ENCODE data around the gene EHD4.

The EHD4 gene

DNA sequence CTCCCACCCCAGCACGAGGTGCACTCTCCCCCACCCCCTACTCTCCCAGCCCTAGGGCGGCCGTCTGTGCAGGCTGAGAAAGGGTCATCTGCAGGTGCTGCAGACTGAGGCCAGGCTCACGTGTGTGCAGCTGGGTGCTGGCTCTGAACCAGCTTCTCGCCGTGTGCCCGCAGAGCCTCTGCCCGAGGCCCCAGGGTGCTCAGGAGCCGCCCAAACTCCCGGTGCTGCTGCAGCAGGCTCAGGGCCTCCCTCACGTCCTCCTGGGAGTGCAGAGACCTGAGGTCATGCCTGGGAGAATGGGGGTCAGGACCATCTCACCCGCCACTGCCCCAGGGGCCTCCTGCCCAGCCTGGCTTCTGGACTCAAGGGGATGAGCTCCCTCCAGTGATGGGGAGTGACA lies 95.7 kb downstream of the EHD4 start:
- Histone ChIP-seq H3K27me3 (ENCODE audit: control insufficient read depth, insufficient read depth, low read length) (peaks cover 13% of the 10 kb centered on the region), H3K36me3 (ENCODE audit: insufficient read depth, low read length) (no peaks in the 10 kb centered on the region), H3K9me3 (replicated peaks; ENCODE audit: low read length) (no peaks in the 10 kb centered on the region), H3K4me2 (ENCODE audit: low read length) (no peak overlapping the region), H3K4me3 (ENCODE audit: low read length) (no peak overlapping the region), H3K9ac (ENCODE audit: low read depth, low read length) (no peak overlapping the region), H3K4me1 (ENCODE audit: control insufficient read depth, insufficient read depth, low read length) (peaks cover 5% of the 10 kb centered on the region)

DNA sequence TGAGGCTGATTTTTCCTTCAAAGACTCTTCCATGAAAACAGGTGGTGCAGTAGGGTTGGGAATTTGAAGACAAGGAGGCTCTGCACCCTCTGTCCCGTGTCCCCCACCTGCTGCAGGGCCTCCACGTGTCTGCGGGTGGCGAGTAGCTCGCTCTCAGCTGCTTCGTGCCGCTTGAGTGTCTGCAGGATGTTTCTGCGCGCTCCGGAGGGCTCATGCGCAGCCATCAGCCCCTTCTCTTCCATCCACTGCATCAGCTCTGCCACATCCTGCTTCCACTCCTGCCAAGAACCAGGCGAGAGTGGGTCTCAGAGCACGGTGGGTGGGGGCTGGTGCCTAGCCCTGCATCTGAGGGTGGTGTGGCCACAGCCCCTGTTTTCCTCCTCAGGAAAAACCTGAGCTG lies 96.3 kb downstream of the EHD4 start:
- no peaks in the 10 kb centered on the region for H3K36me3 ChIP-seq (ENCODE audit: insufficient read depth, low read length)

DNA sequence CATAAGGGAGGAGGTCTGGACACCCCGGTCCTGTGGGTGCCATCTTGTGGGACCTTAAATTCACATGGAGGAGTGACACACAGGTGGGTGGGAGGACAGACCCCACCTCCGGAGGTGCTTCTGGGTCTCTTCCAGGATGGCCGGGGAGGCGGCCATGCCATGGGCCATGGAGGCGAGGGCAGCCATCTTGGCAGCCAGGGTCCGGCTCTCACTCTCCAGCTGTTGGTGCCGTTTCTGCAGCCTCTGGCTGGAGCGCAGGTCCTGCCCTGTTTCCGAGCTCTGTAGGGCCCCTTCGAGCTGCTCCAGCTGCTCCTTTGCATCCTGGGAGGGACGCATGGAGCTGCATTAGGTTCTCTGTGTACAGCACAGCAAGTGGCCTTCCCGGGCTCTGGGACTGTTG lies 97.6 kb downstream of the EHD4 start:
- H3K4me2 ChIP-seq (ENCODE audit: low read length), result no peak overlapping the region
- H3K9ac ChIP-seq (ENCODE audit: low read depth, low read length), result no peak overlapping the region
- no peak overlapping the region for H3K4me3 ChIP-seq (ENCODE audit: low read length)
- peaks cover 16% of the 10 kb centered on the region for H3K4me1 ChIP-seq (ENCODE audit: control insufficient read depth, insufficient read depth, low read length)
- no peaks in the 10 kb centered on the region for H3K36me3 ChIP-seq (ENCODE audit: insufficient read depth, low read length)
- H3K9me3 ChIP-seq (replicated peaks; ENCODE audit: low read length), result no peaks in the 10 kb centered on the region
- H3K27me3 ChIP-seq (ENCODE audit: control insufficient read depth, insufficient read depth, low read length), result peaks cover 3% of the 10 kb centered on the region

More for the DNA sequence above, 96.3 kb downstream of the EHD4 start:
- peaks cover 7% of the 10 kb centered on the region for H3K27me3 ChIP-seq (ENCODE audit: control insufficient read depth, insufficient read depth, low read length)
- H3K4me3 ChIP-seq (ENCODE audit: low read length), result no peak overlapping the region
- peaks cover 5% of the 10 kb centered on the region for H3K4me1 ChIP-seq (ENCODE audit: control insufficient read depth, insufficient read depth, low read length)
- H3K4me2 ChIP-seq (ENCODE audit: low read length), result no peak overlapping the region
- H3K9me3 ChIP-seq (replicated peaks; ENCODE audit: low read length), result no peaks in the 10 kb centered on the region
- no peak overlapping the region for H3K9ac ChIP-seq (ENCODE audit: low read depth, low read length)

DNA sequence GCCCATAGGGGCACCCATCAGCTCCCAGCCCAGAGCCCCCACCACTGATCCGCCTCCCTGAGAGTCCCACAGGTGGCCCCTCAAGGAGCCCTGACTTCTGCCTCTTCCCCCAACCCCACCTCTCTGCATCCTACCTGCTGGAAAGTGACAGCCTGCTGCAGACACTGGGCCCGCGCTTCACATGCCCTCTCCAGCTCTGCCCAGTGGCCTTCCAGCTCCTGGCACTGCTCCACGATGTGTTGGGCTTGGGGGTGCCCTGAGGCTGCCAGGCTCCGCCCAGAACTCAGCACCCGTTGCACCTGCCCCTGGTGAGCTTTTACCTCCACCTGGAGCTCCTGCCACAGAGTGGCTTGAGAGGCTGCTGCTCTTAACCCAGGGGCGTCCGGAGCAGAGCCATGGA lies 98.6 kb downstream of the EHD4 start:
- H3K9ac ChIP-seq (ENCODE audit: low read depth, low read length), result no peak overlapping the region
- no peaks in the 10 kb centered on the region for H3K27me3 ChIP-seq (ENCODE audit: control insufficient read depth, insufficient read depth, low read length)
- H3K9me3 ChIP-seq (replicated peaks; ENCODE audit: low read length), result no peaks in the 10 kb centered on the region
- H3K4me1 ChIP-seq (ENCODE audit: control insufficient read depth, insufficient read depth, low read length), result peaks cover 16% of the 10 kb centered on the region
- H3K36me3 ChIP-seq (ENCODE audit: insufficient read depth, low read length), result no peaks in the 10 kb centered on the region
- no peak overlapping the region for H3K4me2 ChIP-seq (ENCODE audit: low read length)
- no peak overlapping the region for H3K4me3 ChIP-seq (ENCODE audit: low read length)

DNA sequence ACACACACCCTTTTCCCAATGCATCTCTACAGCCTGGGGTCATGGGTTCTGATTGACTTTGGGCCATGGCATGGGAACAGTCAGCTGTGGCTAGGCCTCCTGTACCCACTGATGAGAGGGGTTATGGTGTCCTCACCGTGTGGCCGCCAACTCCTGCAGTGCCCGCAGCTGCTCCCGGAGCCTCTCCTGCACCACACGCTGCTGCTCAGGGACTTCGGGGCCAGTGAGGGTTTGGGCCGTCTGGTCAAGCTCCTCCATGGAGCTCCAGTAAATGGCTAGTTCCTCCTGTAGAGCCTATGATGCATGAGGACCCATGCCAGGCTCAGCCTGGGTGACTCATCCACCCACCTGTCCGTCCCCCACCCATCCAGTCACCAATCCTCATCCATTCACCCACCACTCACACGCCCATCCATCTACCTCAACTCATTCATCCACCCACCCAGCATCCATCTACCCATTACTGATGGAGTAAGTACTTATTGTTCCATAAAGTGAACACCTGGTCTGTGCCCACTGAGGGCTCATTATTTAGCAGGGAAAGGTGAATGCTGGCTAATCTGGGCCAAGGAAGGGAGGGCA lies 100.1 kb downstream of the EHD4 start:
- no peaks in the 10 kb centered on the region for H3K9me3 ChIP-seq (replicated peaks; ENCODE audit: low read length)
- no peak overlapping the region for H3K4me2 ChIP-seq (ENCODE audit: low read length)
- H3K4me3 ChIP-seq (ENCODE audit: low read length), result no peak overlapping the region
- no peaks in the 10 kb centered on the region for H3K27me3 ChIP-seq (ENCODE audit: control insufficient read depth, insufficient read depth, low read length)
- H3K9ac ChIP-seq (ENCODE audit: low read depth, low read length), result no peak overlapping the region
- peaks cover 16% of the 10 kb centered on the region for H3K4me1 ChIP-seq (ENCODE audit: control insufficient read depth, insufficient read depth, low read length)
- no peaks in the 10 kb centered on the region for H3K36me3 ChIP-seq (ENCODE audit: insufficient read depth, low read length)

DNA sequence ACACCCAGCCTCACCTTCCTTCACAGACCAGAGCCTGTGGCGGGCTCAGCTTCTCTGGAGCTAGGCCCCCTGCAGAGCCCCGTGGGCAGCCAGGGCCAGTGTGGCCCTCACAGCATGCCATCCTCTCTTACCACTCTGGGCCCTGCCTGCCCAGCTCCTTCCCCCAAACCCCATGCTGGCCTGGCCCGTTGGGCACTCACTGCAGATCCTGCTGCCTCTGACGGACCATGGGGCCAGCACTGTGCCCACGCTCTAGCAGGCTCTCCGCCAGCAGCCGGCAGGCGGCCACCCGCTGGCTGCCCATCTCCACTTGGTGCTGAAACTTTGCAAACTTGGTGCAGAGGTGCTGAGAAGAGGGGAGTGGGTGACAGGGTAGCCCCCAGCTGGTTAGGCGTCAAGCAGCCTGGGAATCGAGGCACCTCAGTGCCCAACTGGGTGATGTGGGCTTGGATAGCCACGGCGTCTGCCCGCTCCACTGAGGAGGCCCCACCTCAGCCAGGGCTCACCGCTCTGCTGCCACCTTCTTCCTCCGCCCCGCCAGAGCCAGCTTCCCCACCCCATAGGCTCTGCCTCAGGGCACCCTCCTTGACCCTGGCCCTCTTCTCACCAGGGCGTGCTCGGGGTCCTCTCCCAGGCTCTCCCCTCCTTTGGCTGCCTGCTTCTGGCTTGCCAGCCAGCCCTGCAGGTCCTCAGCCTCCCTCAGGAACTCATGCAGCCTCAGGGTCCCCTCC lies 101.0 kb downstream of the EHD4 start:
- Histone ChIP-seq H3K9ac (ENCODE audit: low read depth, low read length) (no peak overlapping the region), H3K9me3 (replicated peaks; ENCODE audit: low read length) (no peaks in the 10 kb centered on the region), H3K36me3 (ENCODE audit: insufficient read depth, low read length) (no peaks in the 10 kb centered on the region), H3K4me1 (ENCODE audit: control insufficient read depth, insufficient read depth, low read length) (peaks cover 16% of the 10 kb centered on the region), H3K4me2 (ENCODE audit: low read length) (peak overlapping the region; percentile 16), H3K27me3 (ENCODE audit: control insufficient read depth, insufficient read depth, low read length) (no peaks in the 10 kb centered on the region), H3K4me3 (ENCODE audit: low read length) (no peak overlapping the region)

DNA sequence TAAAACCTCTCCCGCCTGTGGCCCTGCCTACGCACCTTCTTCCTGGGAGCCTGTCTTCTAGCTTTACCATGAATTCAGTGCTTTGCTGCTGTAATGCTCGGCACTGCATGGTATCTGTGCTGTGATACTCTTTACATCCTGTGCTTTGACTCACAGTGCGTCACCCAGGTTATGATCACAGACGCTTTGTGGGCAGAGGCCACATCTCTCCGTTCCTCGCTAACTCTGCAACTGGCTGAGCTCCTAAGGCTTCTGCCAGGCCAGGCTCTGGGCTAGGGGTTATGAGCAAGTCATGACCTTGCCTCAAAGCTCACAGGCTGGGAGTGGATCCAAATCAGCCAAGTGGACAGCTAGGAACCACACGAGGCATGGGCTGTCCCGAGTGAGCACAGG lies 101.7 kb downstream of the EHD4 start:
- H3K9me3 ChIP-seq (replicated peaks; ENCODE audit: low read length), result no peaks in the 10 kb centered on the region
- H3K27me3 ChIP-seq (ENCODE audit: control insufficient read depth, insufficient read depth, low read length), result no peaks in the 10 kb centered on the region

DNA sequence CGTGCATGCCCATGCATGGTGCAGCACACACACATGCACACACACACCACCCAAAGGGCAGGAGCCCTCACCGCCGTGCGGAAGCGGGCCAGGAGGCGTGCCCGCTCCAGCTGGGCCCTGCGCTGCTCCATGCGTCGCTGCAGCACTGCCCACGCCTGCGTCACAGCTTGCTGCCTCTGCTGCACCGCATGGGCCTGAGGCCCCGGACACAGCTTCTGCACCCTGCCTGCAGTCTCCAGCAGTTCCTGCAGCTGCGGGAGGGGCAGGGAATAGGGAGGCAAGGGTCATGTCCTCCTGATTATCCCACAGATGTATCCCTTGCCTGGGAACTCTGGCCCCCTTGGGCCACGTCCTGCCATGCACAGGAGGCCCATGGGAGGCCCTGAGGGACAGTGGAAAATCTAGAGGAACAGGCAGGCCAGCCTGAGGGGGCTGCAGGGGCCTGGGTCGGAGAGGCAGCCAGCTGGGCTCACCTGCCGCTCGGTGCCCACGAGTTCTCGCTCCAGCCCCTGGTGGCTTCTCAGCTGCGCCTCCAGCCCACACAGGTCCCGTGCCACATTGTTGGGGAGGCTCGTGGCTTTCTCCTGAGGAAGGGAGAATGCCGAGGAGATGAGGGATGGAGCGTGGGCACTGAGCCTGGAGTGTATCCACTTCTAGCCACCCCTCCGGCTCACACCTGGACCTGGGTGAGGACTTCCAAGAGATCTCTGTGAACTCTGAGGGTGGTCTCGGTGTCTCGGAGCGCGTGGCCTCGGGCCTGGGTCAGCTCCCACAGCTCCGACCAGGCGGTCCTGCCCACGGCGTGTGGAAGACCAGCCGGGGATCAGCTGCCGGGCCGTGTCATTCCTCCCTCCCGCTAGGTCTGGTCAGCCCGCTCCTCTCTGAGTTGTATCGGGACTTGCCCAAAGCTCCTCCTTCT lies 102.3 kb downstream of the EHD4 start:
- Histone ChIP-seq H3K4me2 (ENCODE audit: low read length) (peak overlapping the region; percentile 16), H3K4me1 (ENCODE audit: control insufficient read depth, insufficient read depth, low read length) (peaks cover 16% of the 10 kb centered on the region), H3K36me3 (ENCODE audit: insufficient read depth, low read length) (no peaks in the 10 kb centered on the region), H3K4me3 (ENCODE audit: low read length) (no peak overlapping the region), H3K9ac (ENCODE audit: low read depth, low read length) (no peak overlapping the region), H3K9me3 (replicated peaks; ENCODE audit: low read length) (no peaks in the 10 kb centered on the region), H3K27me3 (ENCODE audit: control insufficient read depth, insufficient read depth, low read length) (no peaks in the 10 kb centered on the region)

More for the DNA sequence above, 101.7 kb downstream of the EHD4 start:
- Histone ChIP-seq H3K36me3 (ENCODE audit: insufficient read depth, low read length) (no peaks in the 10 kb centered on the region), H3K4me1 (ENCODE audit: control insufficient read depth, insufficient read depth, low read length) (peaks cover 16% of the 10 kb centered on the region), H3K4me2 (ENCODE audit: low read length) (peak overlapping the region; percentile 16), H3K4me3 (ENCODE audit: low read length) (no peak overlapping the region), H3K9ac (ENCODE audit: low read depth, low read length) (no peak overlapping the region)

DNA sequence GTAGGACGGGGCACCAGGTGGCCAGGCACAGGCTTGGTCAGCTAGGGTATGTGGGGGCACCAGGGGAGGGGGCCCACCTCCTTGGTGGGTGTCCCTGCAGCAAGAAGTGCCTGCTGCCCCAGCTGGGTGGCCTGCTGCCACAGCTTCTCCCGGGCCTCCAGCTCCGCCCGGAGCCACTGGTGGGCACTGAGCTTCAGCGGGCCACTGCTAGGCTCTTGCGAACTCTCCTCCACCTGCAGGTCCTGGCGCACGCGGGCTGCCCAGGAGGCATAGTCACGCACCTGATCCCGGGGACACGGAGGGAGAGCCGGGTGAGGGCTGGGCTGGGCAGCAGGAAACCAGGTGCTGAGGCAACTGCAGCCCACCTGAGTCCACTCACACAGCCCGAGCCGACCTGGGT lies 104.0 kb downstream of the EHD4 start:
- Histone ChIP-seq H3K9ac (ENCODE audit: low read depth, low read length) (no peak overlapping the region), H3K4me2 (ENCODE audit: low read length) (no peak overlapping the region), H3K36me3 (ENCODE audit: insufficient read depth, low read length) (no peaks in the 10 kb centered on the region), H3K27me3 (ENCODE audit: control insufficient read depth, insufficient read depth, low read length) (peaks cover 6% of the 10 kb centered on the region), H3K9me3 (replicated peaks; ENCODE audit: low read length) (no peaks in the 10 kb centered on the region), H3K4me1 (ENCODE audit: control insufficient read depth, insufficient read depth, low read length) (peaks cover 16% of the 10 kb centered on the region), H3K4me3 (ENCODE audit: low read length) (no peak overlapping the region)

DNA sequence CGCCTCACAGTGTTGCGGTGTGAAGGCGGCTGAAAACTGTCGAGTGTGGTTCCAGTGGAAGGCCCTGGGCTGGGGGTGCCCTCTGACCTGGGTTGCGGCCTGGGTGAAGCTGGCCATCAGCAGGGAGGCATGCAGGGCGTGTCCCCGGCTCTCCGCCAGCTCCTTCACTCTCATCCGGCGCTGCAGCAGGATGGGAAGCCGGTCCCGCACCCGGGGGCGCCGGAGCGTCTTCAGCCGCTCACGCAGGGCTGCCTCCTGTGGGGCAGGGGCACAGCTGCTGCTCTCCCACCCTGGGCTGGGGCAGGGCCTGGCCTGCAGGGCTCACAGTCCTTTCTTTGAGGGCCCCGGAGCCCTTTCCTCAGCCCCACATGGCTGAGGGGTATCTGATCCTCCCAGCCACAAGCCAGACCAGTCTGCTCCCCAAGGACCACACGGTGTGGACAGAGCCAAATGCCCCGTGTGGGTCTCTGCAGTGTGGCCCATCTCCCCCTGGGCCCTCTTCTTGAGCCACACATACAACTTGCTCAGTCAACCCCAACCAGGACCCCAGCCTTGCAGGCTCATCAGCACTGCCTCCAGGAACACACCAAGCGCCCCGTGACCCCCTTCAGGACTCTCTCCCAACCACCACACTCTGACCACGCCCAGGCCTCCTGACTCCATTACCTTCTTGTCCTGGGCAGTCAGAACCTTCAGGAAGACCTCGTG lies 105.3 kb downstream of the EHD4 start:
- peaks cover 16% of the 10 kb centered on the region for H3K4me1 ChIP-seq (ENCODE audit: control insufficient read depth, insufficient read depth, low read length)
- no peak overlapping the region for H3K4me2 ChIP-seq (ENCODE audit: low read length)
- no peaks in the 10 kb centered on the region for H3K9me3 ChIP-seq (replicated peaks; ENCODE audit: low read length)
- no peak overlapping the region for H3K4me3 ChIP-seq (ENCODE audit: low read length)
- H3K27me3 ChIP-seq (ENCODE audit: control insufficient read depth, insufficient read depth, low read length), result peaks cover 6% of the 10 kb centered on the region
- no peaks in the 10 kb centered on the region for H3K36me3 ChIP-seq (ENCODE audit: insufficient read depth, low read length)
- H3K9ac ChIP-seq (ENCODE audit: low read depth, low read length), result no peak overlapping the region

DNA sequence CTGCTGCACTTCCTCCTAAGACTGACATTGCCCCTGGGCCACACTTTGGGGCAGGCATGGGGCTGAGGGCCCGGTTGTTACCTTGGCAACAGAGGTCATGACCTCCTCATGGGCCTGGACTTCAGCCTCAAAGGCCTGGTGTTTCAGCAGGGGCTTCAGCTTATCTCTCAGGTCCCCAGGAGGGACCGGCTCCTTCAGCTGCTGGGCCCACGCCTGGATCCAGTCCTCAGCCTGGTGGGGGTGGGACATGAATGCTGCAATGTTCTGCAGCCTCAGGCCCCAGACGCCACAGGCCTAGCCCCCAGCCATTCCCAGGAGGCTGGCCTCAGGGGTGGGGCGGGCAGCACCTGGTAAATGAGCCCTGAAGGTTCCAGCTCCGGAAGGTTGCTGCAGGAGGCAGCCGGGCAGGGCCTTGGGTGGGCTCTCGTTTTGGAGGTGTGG lies 106.1 kb downstream of the EHD4 start:
- Histone ChIP-seq H3K4me2 (ENCODE audit: low read length) (no peak overlapping the region), H3K9ac (ENCODE audit: low read depth, low read length) (no peak overlapping the region), H3K9me3 (replicated peaks; ENCODE audit: low read length) (no peaks in the 10 kb centered on the region), H3K4me3 (ENCODE audit: low read length) (no peak overlapping the region), H3K36me3 (ENCODE audit: insufficient read depth, low read length) (no peaks in the 10 kb centered on the region), H3K27me3 (ENCODE audit: control insufficient read depth, insufficient read depth, low read length) (peaks cover 9% of the 10 kb centered on the region), H3K4me1 (ENCODE audit: control insufficient read depth, insufficient read depth, low read length) (peaks cover 14% of the 10 kb centered on the region)

Data from skeletal muscle satellite cell (primary cell).